SK-N-SH (cell line): ENCODE data around the gene SURF1. TPM values are rescaled to one million over a fixed set of nuclear protein-coding genes. Genes with fewer than 3 reads are reported as not detected.

Experiments used
- CTCF ChIA-PET: fragments of 300-600, 350-600 bp; formaldehyde crosslinking; extraction: SDS; loops from one replicate; lab custom pipeline; 2021; lab: Yijun Ruan, JAX
- POLR2A ChIA-PET: fragments of 350-600 bp; sonication (Branson Sonifier 250); formaldehyde crosslinking; extraction: SDS; loops from one replicate; lab custom pipeline; 2020; ENCODE audit warnings: antibody characterized with exemption, inconsistent platforms; lab: Yijun Ruan, JAX
- DNase-seq: peaks from one replicate; pipeline ENCODE4 v3.0.0; 2012
- H2AFZ ChIP-seq: fragments of 200-600 bp; sonication (generic); 2 replicates; pipeline ENCODE4 v1.8.1; 2016; ENCODE audit warnings: antibody characterized with exemption, mild to moderate bottlenecking, low read depth
- H3F3A ChIP-seq: fragments of 200-600 bp; sonication (generic); replicated peaks from 2 replicates; pipeline ENCODE3; 2016; ENCODE audit warnings: antibody characterized with exemption, mild to moderate bottlenecking; ENCODE audit not compliant: insufficient read depth
- H3K27ac ChIP-seq, 2 experiments: fragments of 200-500 bp in 1 of 2; fragments of 200-600 bp in 1 of 2; sonication (Bioruptor generic) in 1 of 2; sonication (generic), shearing (Covaris generic) in 1 of 2; 2 replicates each; pipeline versions ENCODE4 v1.5.1 to v1.6.1; 2014 to 2016; ENCODE audit warnings: low read depth in 2 of 2, inconsistent platforms in 1 of 2, low read length in 1 of 2, mild to moderate bottlenecking in 1 of 2, mixed read lengths in 1 of 2
- H3K27me3 ChIP-seq: fragments of 200-600 bp; sonication (generic), shearing (Covaris generic); 2 replicates; pipeline ENCODE4 v1.6.1; 2016; ENCODE audit warnings: mixed run types; ENCODE audit not compliant: insufficient read depth
- H3K36me3 ChIP-seq, 2 experiments: fragments of 200-500 bp in 1 of 2; fragments of 200-600 bp in 1 of 2; sonication (Bioruptor generic) in 1 of 2; sonication (generic) in 1 of 2; replicated peaks in 1 of 2; 2 replicates each; pipeline versions ENCODE3 to v1.5.1; 2014 to 2016; ENCODE audit warnings: low read length in 1 of 2, mild to moderate bottlenecking in 1 of 2; ENCODE audit not compliant: insufficient read depth in 2 of 2, control insufficient read depth in 1 of 2
- H3K4me1 ChIP-seq, 2 experiments: fragments of 200-500 bp in 1 of 2; fragments of 200-600 bp in 1 of 2; sonication (Bioruptor generic) in 1 of 2; sonication (generic), shearing (Covaris generic) in 1 of 2; 2 replicates each; pipeline versions ENCODE4 v1.5.1 to v1.6.1; 2014 to 2016; ENCODE audit warnings: low read depth in 1 of 2, low read length in 1 of 2, mixed run types in 1 of 2; ENCODE audit not compliant: insufficient read depth in 2 of 2, control insufficient read depth in 1 of 2
- H3K4me2 ChIP-seq: fragments of 200-600 bp; sonication (generic), shearing (Covaris generic); 2 replicates; pipeline ENCODE4 v1.6.1; 2017; ENCODE audit warnings: mixed run types
- H3K4me3 ChIP-seq, 2 experiments: fragments of 200-500 bp in 1 of 2; fragments of 200-600 bp in 1 of 2; sonication (Bioruptor generic) in 1 of 2; sonication (generic), shearing (Covaris generic) in 1 of 2; 2 replicates each; pipeline versions ENCODE4 v1.5.1 to v1.8.1; 2014 to 2016; ENCODE audit warnings: low read depth in 2 of 2, inconsistent platforms in 1 of 2, low read length in 1 of 2, mild to moderate bottlenecking in 1 of 2, mixed read lengths in 1 of 2, moderate library complexity in 1 of 2
- H3K79me2 ChIP-seq: fragments of 200-600 bp; sonication (generic); 2 replicates; pipeline ENCODE4 v1.8.1; 2017; ENCODE audit warnings: mild to moderate bottlenecking; ENCODE audit not compliant: insufficient read depth
- H3K9ac ChIP-seq: fragments of 200-600 bp; sonication (generic); 2 replicates; pipeline ENCODE4 v1.6.1; 2017; ENCODE audit warnings: mixed run types
- H3K9me2 ChIP-seq: fragments of 200-600 bp; sonication (generic); 2 replicates; pipeline ENCODE4 v1.6.1; 2017; ENCODE audit warnings: mixed run types
- H3K9me3 ChIP-seq: fragments of 200-600 bp; sonication (generic); 2 replicates; pipeline ENCODE4 v1.6.1; 2017; ENCODE audit warnings: mixed run types, mild to moderate bottlenecking, moderate library complexity
- H4K20me1 ChIP-seq: fragments of 200-600 bp; sonication (generic); 2 replicates; pipeline ENCODE4 v1.6.1; 2017; ENCODE audit warnings: mild to moderate bottlenecking, mixed run types; ENCODE audit not compliant: insufficient read depth
- ELF1 ChIP-seq: IDR thresholded peaks from 2 replicates; pipeline ENCODE4 v1.4.0; 2012
- EP300 ChIP-seq, 2 experiments: IDR thresholded peaks; 2 replicates each; pipeline versions ENCODE4 v1.4.0 to v1.6.1; 2012; ENCODE audit warnings: borderline replicate concordance in 1 of 2, low read depth in 1 of 2, low read length in 1 of 2
- FOSL2 ChIP-seq: IDR thresholded peaks from 2 replicates; pipeline ENCODE4 v1.4.0; 2012; ENCODE audit warnings: low read depth, mild to moderate bottlenecking, moderate library complexity, borderline replicate concordance
- GABPA ChIP-seq: IDR thresholded peaks from 2 replicates; pipeline ENCODE4 v1.4.0; 2012; ENCODE audit warnings: low read depth, mild to moderate bottlenecking
- GATA2 ChIP-seq: sonication (generic); formaldehyde crosslinking; IDR thresholded peaks from 2 replicates; pipeline ENCODE4 v1.5.0; 2020; ENCODE audit warnings: mild to moderate bottlenecking, missing genetic modification reagents
- IRF3 ChIP-seq: fragments of 150-350 bp; IDR thresholded peaks from 2 replicates; pipeline ENCODE4 v1.6.1; 2016; ENCODE audit warnings: mild to moderate bottlenecking, low read depth, low read length
- MEF2A ChIP-seq: IDR thresholded peaks from 2 replicates; pipeline ENCODE4 v1.4.0; 2012; ENCODE audit warnings: low read depth, borderline replicate concordance
- RAD21 ChIP-seq: IDR thresholded peaks from 2 replicates; pipeline ENCODE4 v1.6.1; 2012; ENCODE audit warnings: mild to moderate bottlenecking, low read length
- RCOR1 ChIP-seq: fragments of 150-350 bp; IDR thresholded peaks from 2 replicates; pipeline ENCODE4 v1.6.1; 2017; ENCODE audit warnings: antibody characterized with exemption, low read length
- REST ChIP-seq: IDR thresholded peaks from 2 replicates; pipeline ENCODE4 v1.6.1; 2012; ENCODE audit warnings: mild to moderate bottlenecking, low read depth, low read length, moderate library complexity
- RFX5 ChIP-seq: IDR thresholded peaks from 2 replicates; pipeline ENCODE4 v1.6.1; 2012; ENCODE audit warnings: mild to moderate bottlenecking, improper control_type of control experiment, low read length
- RXRA ChIP-seq: IDR thresholded peaks from 2 replicates; pipeline ENCODE4 v1.4.0; 2012; ENCODE audit warnings: low read depth, mild to moderate bottlenecking, borderline replicate concordance
- SMC3 ChIP-seq: IDR thresholded peaks from 2 replicates; pipeline ENCODE4 v1.6.1; 2012; ENCODE audit warnings: low read depth, low read length, improper control_type of control experiment
- TAF1 ChIP-seq: IDR thresholded peaks from 2 replicates; pipeline ENCODE4 v1.6.1; 2012; ENCODE audit warnings: low read depth, mild to moderate bottlenecking, low read length, moderate library complexity, borderline replicate concordance
- TCF12 ChIP-seq: IDR thresholded peaks from 2 replicates; pipeline ENCODE4 v1.4.0; 2012
- TEAD4 ChIP-seq: IDR thresholded peaks from 2 replicates; pipeline ENCODE4 v1.4.0; 2012; ENCODE audit warnings: mild to moderate bottlenecking, borderline replicate concordance; ENCODE audit not compliant: insufficient read depth
- USF2 ChIP-seq: fragments of 150-350 bp; IDR thresholded peaks from 2 replicates; pipeline ENCODE4 v1.6.1; 2017; ENCODE audit warnings: antibody characterized with exemption, low read length, low read depth, borderline replicate concordance
- ZBTB33 ChIP-seq: IDR thresholded peaks from 2 replicates; pipeline ENCODE4 v1.4.0; 2012; ENCODE audit warnings: low read depth, borderline replicate concordance
- WGBS: methylation state at CpG from one replicate; pipeline ENCODE4 v1.1.6; 2017; ENCODE audit warnings: low lambda C conversion rate; 5-methylcytosine and 5-hydroxymethylcytosine counted together
- polyA plus RNA-seq, 3 experiments: library from polyadenylated mRNA; depleted of rRNA; stranded (reverse); fragments of >200 nt; gene quantifications; 2 replicates each; pipeline ENCODE4 v1.2.3, GENCODE V29; 2012

SURF1 gene
- polyA plus RNA-seq, 1 of the 3 experiments (the other 2 are of a cell fraction): 103 TPM

GRCh38 chr9:133357656-133358055, 1.4 kb upstream of the SURF1 start (continued):
- TF ChIP-seq USF2 (no peak), SMC3 (no peak), FOSL2 (no peak)

GRCh38 chr9:133355881-133356357, 368 bp downstream of the SURF1 start:
- peaks cover 30% of the 10 kb centered on the region for H3F3A ChIP-seq
- peak overlapping the region; percentile 34 to 68; a peak in 3 of 4 replicates for H3K27ac ChIP-seq
- peaks cover 45% of the 10 kb centered on the region for H3K79me2 ChIP-seq
- no peak for DNase-seq
- peaks cover 14 to 57% of the 10 kb centered on the region in 2 experiments for H3K36me3 ChIP-seq
- ChIA-PET CTCF (interaction anchor here (0.9 to 1.9 kb wide), 8 partner anchors 8 to 175 kb away, joined by 3 to 7 read pairs (median 4); partner anchors contain the start of genes MED22, RPL7A and SLC2A6), POLR2A (interaction anchor here (1.1 kb wide), 1 partner anchor 19 kb away, joined by 3 read pairs; no protein-coding TSS in a partner anchor)
- no peaks in the 10 kb centered on the region for H3K9me2 ChIP-seq
- no peak overlapping the region for H2AFZ ChIP-seq
- H4K20me1 ChIP-seq: peaks cover 20% of the 10 kb centered on the region
- WGBS: 0% methylated on average over 21 of the region's 31 CpGs
- H3K4me1 ChIP-seq: peaks cover 13 to 33% of the 10 kb centered on the region in 2 experiments; a peak in 2 of 4 replicates
- TF ChIP-seq RXRA (no peak), RAD21 (no peak), TAF1 (no peak), FOSL2 (no peak), REST (no peak), EP300 (IDR thresholded peaks at IDR 0.05; ENCODE audit: borderline replicate concordance in 1 of 2, low read depth in 1 of 2, low read length in 1 of 2) (no peak), MEF2A (no peak), TCF12 (no peak), TEAD4 (no peak), ELF1 (no peak), GATA2 (CRISPR knock-in tag) (no peak), RCOR1 (no peak), ZBTB33 (no peak), GABPA (no peak), IRF3 (no peak), RFX5 (no peak)
- H3K9ac ChIP-seq: peak overlapping the region; percentile 79
- H3K4me2 ChIP-seq: peak overlapping the region; percentile 93
- no peaks in the 10 kb centered on the region for H3K9me3 ChIP-seq
- no peaks in the 10 kb centered on the region for H3K27me3 ChIP-seq
- H3K4me3 ChIP-seq: peak overlapping the region; percentile 86 to 90
